Duodenal mucosa (tissue), 2 donors: Measurements from ENCODE around the gene SRSF7.
A peak's percentile ranks its signal among the peaks of the same experiment; 100 is the strongest.
"Not testable (repeated sequence)": the region's sequence is repeated elsewhere in the genome, so short reads cannot be mapped to it uniquely, and the experiment has no call there.

Experiments
- H3K27ac ChIP-seq: one replicate; pipeline ENCODE4 v1.7.0; 2013; ENCODE audit warnings: low read depth, low read length
- H3K27me3 ChIP-seq, 2 donors: one replicate each; pipeline ENCODE4 v1.7.0; 2013; ENCODE audit warnings: low read length in 2 of 2, control low read depth in 1 of 2; ENCODE audit not compliant: insufficient read depth in 2 of 2, control insufficient read depth in 1 of 2
- H3K36me3 ChIP-seq, 2 donors: one replicate each; pipeline ENCODE4 v1.7.0; 2013; ENCODE audit warnings: low read length in 2 of 2, control low read depth in 1 of 2; ENCODE audit not compliant: insufficient read depth in 2 of 2, control insufficient read depth in 1 of 2
- H3K4me1 ChIP-seq, 2 donors: one replicate each; pipeline ENCODE4 v1.7.0; 2013; ENCODE audit warnings: low read length in 2 of 2, control low read depth in 1 of 2; ENCODE audit not compliant: insufficient read depth in 2 of 2, control insufficient read depth in 1 of 2
- H3K4me3 ChIP-seq, 2 donors: one replicate each; pipeline ENCODE4 v1.7.0; 2013; ENCODE audit warnings: low read length in 2 of 2, low read depth in 1 of 2
- H3K9ac ChIP-seq, 2 donors: one replicate each; pipeline ENCODE4 v1.7.0; 2013; ENCODE audit warnings: low read length in 2 of 2, low read depth in 1 of 2
- H3K9me3 ChIP-seq, 2 donors: one replicate each; pipeline ENCODE4 v1.7.0; 2013; ENCODE audit warnings: low read length in 2 of 2, control low read depth in 1 of 2; ENCODE audit not compliant: control insufficient read depth in 1 of 2

The SRSF7 gene

DNA sequence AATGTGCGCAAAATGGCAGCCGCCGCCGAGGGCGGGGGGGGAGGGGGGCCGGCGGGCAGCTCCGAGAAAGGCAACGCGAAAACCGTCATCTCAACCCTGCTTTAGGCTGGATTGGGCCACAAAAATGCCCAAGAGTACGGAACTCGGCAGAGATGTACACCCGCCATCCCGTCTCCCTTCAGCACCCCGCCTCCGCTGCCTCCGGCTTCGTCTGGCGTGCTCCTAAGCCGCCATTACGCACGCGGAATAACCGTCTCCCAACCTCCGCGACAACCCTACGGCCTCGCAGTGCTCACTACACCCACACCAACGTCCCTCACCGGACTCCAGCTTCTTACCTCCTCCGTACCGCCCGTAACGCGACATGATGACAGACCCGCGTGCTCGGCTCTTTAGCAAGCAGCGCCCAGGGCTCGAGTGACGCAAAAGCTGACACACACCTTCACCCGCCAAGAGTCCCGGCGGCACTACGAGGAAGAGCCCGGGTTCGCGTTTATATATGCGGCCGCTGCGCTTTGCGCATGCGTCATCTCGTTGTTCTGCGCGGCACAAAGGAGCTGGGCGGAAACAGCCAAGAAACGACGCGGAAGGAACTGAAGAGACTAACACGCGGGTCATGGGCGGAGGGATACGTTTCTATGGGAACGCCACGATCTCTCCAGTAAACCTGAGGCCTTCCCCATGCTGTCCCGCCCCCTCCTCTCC lies at the start of gene SRSF7:
TSS of gene SRSF7 (minus strand) at position 471 of the 705 bp plus-strand sequence. CDS start at position 366, 105 bp downstream.
- Histone ChIP-seq H3K4me1 (peaks cover 38 to 42% of the 10 kb centered on the region in 2 donors), H3K27ac (peak within 1 kb of the TSS; percentile 98), H3K9ac (peak within 1 kb of the TSS; percentile 95 to 100), H3K27me3 (no peaks in the 10 kb centered on the region), H3K4me3 (peak within 1 kb of the TSS; percentile 96 to 100), H3K9me3 (peaks cover 0 to 2% of the 10 kb centered on the region in 2 donors), H3K36me3 (peaks cover 31% of the 10 kb centered on the region in 2 donors)

DNA sequence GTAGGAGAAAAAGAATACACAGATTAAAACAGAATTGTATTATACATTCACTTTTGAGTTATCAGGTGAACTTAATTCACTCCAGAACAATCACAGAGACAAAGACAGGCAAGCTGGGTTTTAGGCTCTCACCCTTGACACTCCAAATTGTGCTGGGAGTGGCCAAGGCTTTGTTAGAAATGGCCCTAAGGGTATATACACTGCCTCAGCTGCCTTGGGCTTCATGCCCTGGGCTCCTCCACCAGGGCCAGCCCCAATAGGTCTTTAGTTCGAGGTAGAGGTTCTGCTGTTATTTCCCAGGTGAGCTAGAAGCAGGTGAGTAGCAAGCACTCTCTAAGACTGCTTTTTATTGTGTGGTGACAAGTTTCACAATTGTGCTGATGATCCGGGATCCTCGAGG lies 46.8 kb upstream of the SRSF7 start:
- Histone ChIP-seq H3K9me3 (no peaks in the 10 kb centered on the region), H3K27ac (no peak overlapping the region), H3K27me3 (no peaks in the 10 kb centered on the region), H3K4me1 (peaks cover 6 to 9% of the 10 kb centered on the region in 2 donors), H3K9ac (no peak overlapping the region), H3K4me3 (no peak overlapping the region), H3K36me3 (no peaks in the 10 kb centered on the region)

DNA sequence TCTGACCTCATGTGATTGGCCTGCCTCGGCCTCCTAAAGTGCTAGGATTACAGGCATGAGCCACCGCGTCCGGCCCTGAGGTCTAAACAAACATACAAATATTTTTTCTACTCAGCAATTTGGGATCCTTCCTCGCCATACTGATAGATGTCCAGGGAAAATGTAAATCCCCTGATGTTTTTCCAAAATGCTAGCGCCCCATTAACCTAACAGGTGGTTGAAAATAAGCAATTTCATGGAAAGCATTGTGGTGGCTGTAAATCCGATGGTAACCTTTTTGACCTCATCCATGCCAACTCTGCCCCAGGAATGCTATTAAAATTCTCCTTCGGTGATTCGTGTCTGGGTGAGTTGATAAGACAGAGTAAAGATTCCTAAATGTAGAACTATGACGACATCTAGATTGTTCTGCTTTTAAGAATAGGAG lies 46.1 kb upstream of the SRSF7 start:
- no peak overlapping the region for H3K4me3 ChIP-seq
- no peaks in the 10 kb centered on the region for H3K27me3 ChIP-seq
- no peaks in the 10 kb centered on the region for H3K9me3 ChIP-seq
- peaks cover 10 to 15% of the 10 kb centered on the region in 2 donors for H3K4me1 ChIP-seq
- H3K36me3 ChIP-seq: no peaks in the 10 kb centered on the region
- no peak overlapping the region for H3K9ac ChIP-seq
- no peak overlapping the region for H3K27ac ChIP-seq

DNA sequence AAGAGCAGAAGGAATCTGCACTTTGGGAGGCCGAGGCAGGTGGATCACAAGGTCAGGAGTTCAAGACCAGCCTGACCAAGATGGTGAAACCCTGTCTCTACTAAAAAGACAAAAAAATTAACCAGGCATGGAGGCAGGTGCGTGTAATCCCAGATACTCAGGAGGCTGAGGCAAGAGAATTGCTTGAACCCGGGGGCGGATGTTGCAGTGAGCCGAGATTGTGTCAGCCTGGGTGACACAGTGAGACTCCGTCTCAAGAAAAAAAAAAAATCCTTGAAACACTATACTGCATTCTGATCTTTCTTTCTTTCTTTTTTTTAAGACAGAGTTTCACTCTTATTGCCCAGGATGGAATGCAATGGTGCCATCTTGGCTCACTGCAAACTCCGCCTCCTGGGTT lies 43.9 kb upstream of the SRSF7 start:
- H3K4me1 ChIP-seq: peaks cover 15 to 21% of the 10 kb centered on the region in 2 donors
- H3K4me3 ChIP-seq, H3K36me3 ChIP-seq, H3K27me3 ChIP-seq, H3K9ac ChIP-seq, H3K9me3 ChIP-seq, H3K27ac ChIP-seq: not testable (repeated sequence)

DNA sequence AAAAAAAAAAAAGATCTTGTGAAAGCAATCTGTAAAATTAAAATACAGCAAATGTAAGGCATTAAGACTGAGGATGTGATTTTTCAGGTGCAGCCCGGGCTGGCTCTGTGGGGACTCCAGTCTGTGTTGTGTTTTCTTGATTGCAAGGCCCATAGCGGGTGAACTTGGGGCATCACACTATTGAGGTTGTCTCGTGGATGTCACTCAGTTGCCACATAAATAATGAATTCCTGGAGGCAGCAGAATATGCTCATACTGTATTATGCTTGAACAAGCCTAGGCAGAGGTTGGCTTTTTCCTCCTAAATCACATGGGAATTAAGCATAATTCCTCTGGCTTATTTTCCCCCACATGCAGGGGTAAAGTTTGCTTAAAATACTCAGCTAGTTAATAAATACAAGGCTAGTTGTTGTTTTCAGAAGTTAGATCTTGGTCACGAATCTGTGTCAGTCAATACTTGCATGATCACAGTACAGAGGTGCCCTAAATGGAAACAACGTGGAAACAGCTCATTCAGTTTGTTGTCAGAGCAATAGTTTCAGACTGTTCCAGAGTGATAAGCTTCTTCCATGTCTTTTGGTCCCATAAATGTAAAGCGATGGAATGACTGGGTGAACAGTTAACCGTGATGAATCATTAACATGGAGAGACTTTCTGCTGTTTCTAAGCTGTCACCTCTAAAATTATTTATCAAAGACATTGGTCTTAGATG lies 43.2 kb upstream of the SRSF7 start:
- no peak overlapping the region for H3K9ac ChIP-seq
- no peak overlapping the region for H3K27ac ChIP-seq
- no peaks in the 10 kb centered on the region for H3K36me3 ChIP-seq
- H3K27me3 ChIP-seq: no peaks in the 10 kb centered on the region
- H3K4me3 ChIP-seq: no peak overlapping the region
- H3K4me1 ChIP-seq: peaks cover 15 to 21% of the 10 kb centered on the region in 2 donors
- H3K9me3 ChIP-seq: no peaks in the 10 kb centered on the region

DNA sequence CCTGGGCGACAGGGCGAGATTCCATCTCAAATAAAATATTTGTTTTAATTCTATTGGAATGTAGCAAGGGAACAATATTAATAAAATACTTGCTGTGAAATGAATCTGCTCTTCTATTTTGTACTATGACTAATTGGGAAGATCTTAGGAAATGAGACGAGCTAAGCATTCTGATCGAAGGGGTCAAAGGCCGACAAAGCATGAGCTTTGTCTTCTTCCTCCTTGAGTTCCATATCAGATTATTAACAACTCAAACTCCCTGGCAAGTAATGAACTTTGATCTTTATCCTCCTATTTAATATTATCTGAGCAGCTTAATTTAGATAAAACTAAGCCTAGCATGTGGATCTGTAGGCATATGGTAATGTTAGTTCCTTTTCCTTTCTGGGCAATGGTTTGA lies 42.4 kb upstream of the SRSF7 start:
- Histone ChIP-seq H3K27me3 (no peaks in the 10 kb centered on the region), H3K9ac (no peak overlapping the region), H3K36me3 (no peaks in the 10 kb centered on the region), H3K4me3 (no peak overlapping the region), H3K4me1 (peaks cover 20 to 26% of the 10 kb centered on the region in 2 donors), H3K27ac (no peak overlapping the region), H3K9me3 (no peaks in the 10 kb centered on the region)

DNA sequence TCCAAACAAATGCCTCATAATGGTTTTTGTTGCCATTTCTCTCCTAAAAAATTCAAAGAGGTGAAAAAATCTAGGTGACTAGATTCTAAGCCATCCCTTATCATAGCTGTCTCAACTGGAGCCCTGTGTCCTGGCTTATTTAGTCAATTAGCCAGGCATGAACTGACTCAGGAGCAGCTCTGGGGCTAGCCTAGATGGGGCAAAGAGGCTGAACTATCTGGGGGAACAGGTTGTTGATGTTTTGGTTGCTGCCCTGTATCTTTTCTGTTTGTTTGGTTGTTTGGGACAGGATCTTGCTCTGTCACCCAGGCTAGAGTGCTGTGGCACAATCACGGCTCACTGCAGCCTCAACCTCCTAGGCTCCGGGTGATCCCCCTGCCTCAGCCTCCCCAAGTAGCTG lies 41.6 kb upstream of the SRSF7 start:
- no peaks in the 10 kb centered on the region for H3K27me3 ChIP-seq
- no peak overlapping the region for H3K4me3 ChIP-seq
- H3K27ac ChIP-seq: peak overlapping the region; percentile 5
- H3K9ac ChIP-seq: no peak overlapping the region
- H3K9me3 ChIP-seq: no peaks in the 10 kb centered on the region
- no peaks in the 10 kb centered on the region for H3K36me3 ChIP-seq
- peaks cover 20 to 27% of the 10 kb centered on the region in 2 donors for H3K4me1 ChIP-seq

DNA sequence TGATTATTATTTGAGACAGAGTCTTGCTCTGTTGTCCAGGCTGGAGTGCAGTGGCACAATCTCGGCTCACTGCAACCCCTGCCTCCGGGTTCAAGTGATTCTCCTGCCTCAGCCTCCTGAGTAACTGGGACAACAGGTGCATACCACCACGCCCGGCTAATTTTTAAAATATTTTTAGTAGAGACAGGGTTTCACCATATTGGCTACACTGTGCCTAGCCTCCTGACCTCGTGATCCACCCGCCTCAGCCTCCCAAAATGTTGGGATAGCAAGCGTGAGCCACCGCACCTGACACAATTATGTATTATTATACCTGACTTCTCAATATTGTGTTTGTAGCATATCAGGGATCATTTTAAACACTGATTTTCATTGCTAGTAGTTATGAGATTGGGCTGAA lies 41.2 kb upstream of the SRSF7 start:
- not testable (repeated sequence) for H3K27me3 ChIP-seq, H3K36me3 ChIP-seq, H3K9ac ChIP-seq, H3K9me3 ChIP-seq, H3K4me3 ChIP-seq, H3K27ac ChIP-seq
- H3K4me1 ChIP-seq: peaks cover 20 to 27% of the 10 kb centered on the region in 2 donors

DNA sequence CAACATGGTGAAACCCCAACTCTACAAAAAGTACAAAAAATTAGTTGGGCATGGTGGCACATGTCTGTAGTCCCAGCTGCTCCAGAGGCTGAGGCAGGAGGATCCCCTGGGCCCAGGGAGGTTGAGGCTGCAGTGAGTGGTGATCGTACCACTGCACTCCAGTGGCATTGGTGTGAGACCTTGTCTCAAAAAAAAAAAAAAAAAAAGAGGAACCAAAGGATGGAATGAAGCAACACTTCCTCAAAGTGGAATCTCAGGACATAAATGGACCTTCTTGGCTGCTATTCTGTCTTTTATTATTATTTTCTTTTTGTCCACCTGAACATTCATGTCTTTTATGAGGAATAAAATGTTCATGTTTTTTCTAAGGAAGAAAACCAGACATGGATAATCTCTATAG lies 40.6 kb upstream of the SRSF7 start:
- peaks cover 20 to 27% of the 10 kb centered on the region in 2 donors for H3K4me1 ChIP-seq

DNA sequence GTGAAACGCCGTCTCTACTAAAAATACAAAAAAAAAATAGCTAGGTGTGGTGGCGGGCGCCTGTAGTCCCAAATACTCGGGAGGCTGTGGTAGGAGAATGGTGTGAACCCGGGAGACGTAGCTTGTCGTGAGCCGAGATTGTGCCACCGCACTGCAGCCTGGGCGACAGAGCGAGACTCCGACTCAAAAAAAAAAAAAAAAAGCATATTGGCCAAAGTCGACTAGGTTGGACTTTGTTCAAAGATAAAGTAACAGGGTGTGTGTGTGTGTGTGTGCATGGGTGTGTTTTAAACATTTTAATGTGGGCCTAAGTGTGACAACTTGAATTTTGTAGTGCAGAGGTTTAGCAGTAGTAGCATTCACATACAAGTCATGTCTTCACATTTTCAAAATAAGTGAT lies 38.5 kb upstream of the SRSF7 start:
- H3K9me3 ChIP-seq: no peaks in the 10 kb centered on the region
- no peak overlapping the region for H3K9ac ChIP-seq
- H3K27ac ChIP-seq: no peak overlapping the region
- H3K4me1 ChIP-seq: peaks cover 20 to 30% of the 10 kb centered on the region in 2 donors
- no peak overlapping the region for H3K4me3 ChIP-seq
- no peaks in the 10 kb centered on the region for H3K36me3 ChIP-seq
- H3K27me3 ChIP-seq: no peaks in the 10 kb centered on the region

More for the DNA sequence above, 40.6 kb upstream of the SRSF7 start:
- Histone ChIP-seq H3K4me3 (no peak overlapping the region), H3K27ac (no peak overlapping the region), H3K9ac (no peak overlapping the region), H3K27me3 (no peaks in the 10 kb centered on the region), H3K36me3 (no peaks in the 10 kb centered on the region), H3K9me3 (no peaks in the 10 kb centered on the region)
